ENCODE measurements around the gene KRT78.

The KRT78 gene

GRCh38 chr12:52788192-52788875 is 60.5 kb downstream of the KRT78 start:
- H3K27me3 Mint-ChIP-seq = peaks cover 46 to 67% of the 10 kb centered on the region in 2 donors
- H3K4me3 Mint-ChIP-seq = no peak overlapping the region
- ATAC-seq (replicated peaks) (no peak), DNase-seq (no peak)
- peaks cover 5% of the 10 kb centered on the region in 2 donors for H3K4me1 Mint-ChIP-seq
- no peaks in the 10 kb centered on the region for H3K36me3 Mint-ChIP-seq
- H3K27ac Mint-ChIP-seq = no peak overlapping the region
- peaks cover 2 to 4% of the 10 kb centered on the region in 2 donors for H3K9me3 Mint-ChIP-seq

Measured in stimulated activated naive B cell treated with anti-CD40 and anti-IgM and Interleukin-4, amounts not matched to agents 10 μg/mL and 1 μg/mL and 100 μg/mL, for 72 hours (primary cell).